MM.1S (cell line): Measurements from ENCODE around the gene CYTH1.

ENCODE experiments used
- CTCF ChIP-seq: fragments of 300-600 bp; sonication (generic); IDR thresholded peaks from 2 replicates; pipeline ENCODE4 v1.5.1; 2016; ENCODE audit warnings: antibody characterized with exemption, low read length, mixed read lengths
- EZH2 ChIP-seq: fragments of 300-600 bp; sonication (generic); optimal IDR thresholded peaks from 2 replicates; pipeline ENCODE3; 2017; ENCODE audit warnings: low read depth, mild to moderate bottlenecking, antibody characterized with exemption, low read length, mixed read lengths

GRCh38 chr17:78648293-78648692 is 133.8 kb downstream of the CYTH1 start:
- TF ChIP-seq CTCF, result no peak
- TF ChIP-seq EZH2, result no peak
